OCI-LY7 (cell line): ENCODE data around the gene PAK4.

Experiments used
- EZH2phosphoT487 ChIP-seq: fragments of 200-600 bp; sonication (generic); IDR thresholded peaks from 2 replicates; pipeline ENCODE4 v1.6.1; 2018; ENCODE audit warnings: low read depth, borderline replicate concordance, mild to moderate bottlenecking, mixed run types, antibody characterized with exemption, low read length, moderate library complexity, mixed read lengths
- TF ChIP-seq, protein P1 (sequence below): fragments of 200-600 bp; sonication (generic); conservative IDR thresholded peaks from 2 replicates; pipeline ENCODE4 v1.5.1; 2014; ENCODE audit warnings: mild to moderate bottlenecking, antibody characterized with exemption, low read length, moderate library complexity, mixed read lengths

DNA sequence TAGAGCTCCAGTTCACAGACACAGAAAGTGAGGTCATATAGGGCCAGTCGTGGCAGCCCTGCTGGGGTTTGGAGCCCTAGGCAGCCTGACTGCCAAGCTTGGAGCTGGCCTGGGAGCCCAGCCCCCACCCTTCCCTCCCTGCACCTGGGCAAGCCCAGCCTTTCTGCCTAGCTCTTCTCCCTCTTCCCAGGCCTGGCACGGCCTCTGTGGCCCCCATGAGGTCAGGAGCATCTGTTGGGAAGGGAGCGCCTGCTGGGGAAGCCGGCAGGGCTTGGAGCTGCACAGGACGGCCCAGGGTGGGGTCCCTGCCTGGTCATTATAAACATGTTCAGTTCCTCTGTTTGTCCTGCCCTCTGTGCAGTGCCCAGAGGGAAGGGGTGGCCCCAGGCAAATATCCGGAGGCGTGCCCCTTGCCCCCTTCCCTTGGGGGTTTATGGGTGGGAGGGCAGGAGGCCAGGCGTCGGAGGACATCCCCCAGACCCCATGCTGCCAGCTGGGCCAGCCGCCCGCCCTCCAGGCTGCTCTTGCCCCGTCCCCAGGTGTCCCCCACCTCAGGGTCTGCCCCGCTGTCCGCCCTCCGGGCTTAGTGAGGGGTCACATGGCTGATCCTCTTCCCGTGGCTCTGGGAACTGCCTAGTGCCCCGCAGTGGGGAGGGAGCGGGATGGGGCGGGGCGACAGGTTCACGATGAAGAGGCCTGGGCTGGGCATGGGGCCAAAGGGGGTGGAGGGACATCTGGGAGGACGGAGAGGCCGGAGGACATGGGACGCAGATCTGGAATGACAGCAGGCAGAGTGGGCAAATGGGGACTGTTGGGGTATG lies 41.2 kb downstream of the PAK4 start:
- TF ChIP-seq, protein P1, sequence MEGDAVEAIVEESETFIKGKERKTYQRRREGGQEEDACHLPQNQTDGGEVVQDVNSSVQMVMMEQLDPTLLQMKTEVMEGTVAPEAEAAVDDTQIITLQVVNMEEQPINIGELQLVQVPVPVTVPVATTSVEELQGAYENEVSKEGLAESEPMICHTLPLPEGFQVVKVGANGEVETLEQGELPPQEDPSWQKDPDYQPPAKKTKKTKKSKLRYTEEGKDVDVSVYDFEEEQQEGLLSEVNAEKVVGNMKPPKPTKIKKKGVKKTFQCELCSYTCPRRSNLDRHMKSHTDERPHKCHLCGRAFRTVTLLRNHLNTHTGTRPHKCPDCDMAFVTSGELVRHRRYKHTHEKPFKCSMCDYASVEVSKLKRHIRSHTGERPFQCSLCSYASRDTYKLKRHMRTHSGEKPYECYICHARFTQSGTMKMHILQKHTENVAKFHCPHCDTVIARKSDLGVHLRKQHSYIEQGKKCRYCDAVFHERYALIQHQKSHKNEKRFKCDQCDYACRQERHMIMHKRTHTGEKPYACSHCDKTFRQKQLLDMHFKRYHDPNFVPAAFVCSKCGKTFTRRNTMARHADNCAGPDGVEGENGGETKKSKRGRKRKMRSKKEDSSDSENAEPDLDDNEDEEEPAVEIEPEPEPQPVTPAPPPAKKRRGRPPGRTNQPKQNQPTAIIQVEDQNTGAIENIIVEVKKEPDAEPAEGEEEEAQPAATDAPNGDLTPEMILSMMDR = no peak
- TF ChIP-seq EZH2phosphoT487 = no peak
